Cardiac muscle cell (in vitro differentiated cells and primary cell): ENCODE results near the gene UBR4. TPM values are rescaled to one million over a fixed set of nuclear protein-coding genes. Genes with fewer than 3 reads are reported as not detected.
A peak's percentile ranks its signal among the peaks of the same experiment; 100 is the strongest.

ENCODE experiments used
- DNase-seq, 2 donors: peaks; one replicate each; pipeline versions ENCODE4 v3.0.0 to v3.0.0-alpha.2; 2010 to 2017; ENCODE audit warnings: low read depth in 1 of 2, low spot score in 1 of 2
- H3K27ac ChIP-seq: fragments of 200-600 bp; sonication (generic); 2 replicates; pipeline ENCODE4 v1.5.1; 2016
- H3K27me3 ChIP-seq: fragments of 200-600 bp; sonication (generic); 2 replicates; pipeline ENCODE4 v1.6.0; 2016; ENCODE audit warnings: control low read depth
- H3K36me3 ChIP-seq: fragments of 200-600 bp; sonication (generic); 2 replicates; pipeline ENCODE4 v1.5.1; 2016; ENCODE audit warnings: control low read depth
- H3K4me1 ChIP-seq: fragments of 200-600 bp; sonication (generic); 2 replicates; pipeline ENCODE4 v1.8.1; 2017; ENCODE audit warnings: low read depth, mild to moderate bottlenecking, mixed run types
- H3K4me3 ChIP-seq: fragments of 200-600 bp; sonication (generic); 2 replicates; pipeline ENCODE4 v1.5.1; 2016; ENCODE audit warnings: mild to moderate bottlenecking
- H3K9me3 ChIP-seq: fragments of 200-600 bp; sonication (generic); 2 replicates; pipeline ENCODE4 v1.5.1; 2017; ENCODE audit warnings: low read depth, mild to moderate bottlenecking, control low read depth
- polyA plus RNA-seq: library from polyadenylated mRNA; unstranded; fragments of >200 nt; fragmentation: Nextera tagmentation; extraction: Ambion mirVana; gene quantifications from 2 replicates; pipeline ENCODE4 v1.2.1, GENCODE V29; 2016
- total RNA-seq: library from RNA; depleted of rRNA; stranded (reverse); fragments of >200 nt; gene quantifications from 2 replicates; pipeline ENCODE4 v1.2.3, GENCODE V29; 2016
- TF ChIP-seq, protein P1 (sequence below): IDR thresholded peaks from 2 replicates; pipeline ENCODE4 v1.5.1; 2012; ENCODE audit warnings: low read depth, mild to moderate bottlenecking, low read length

Gene UBR4
- total and polyA plus RNA-seq, 2 experiments from 2014 or later = 76.4 to 206 TPM

DNA sequence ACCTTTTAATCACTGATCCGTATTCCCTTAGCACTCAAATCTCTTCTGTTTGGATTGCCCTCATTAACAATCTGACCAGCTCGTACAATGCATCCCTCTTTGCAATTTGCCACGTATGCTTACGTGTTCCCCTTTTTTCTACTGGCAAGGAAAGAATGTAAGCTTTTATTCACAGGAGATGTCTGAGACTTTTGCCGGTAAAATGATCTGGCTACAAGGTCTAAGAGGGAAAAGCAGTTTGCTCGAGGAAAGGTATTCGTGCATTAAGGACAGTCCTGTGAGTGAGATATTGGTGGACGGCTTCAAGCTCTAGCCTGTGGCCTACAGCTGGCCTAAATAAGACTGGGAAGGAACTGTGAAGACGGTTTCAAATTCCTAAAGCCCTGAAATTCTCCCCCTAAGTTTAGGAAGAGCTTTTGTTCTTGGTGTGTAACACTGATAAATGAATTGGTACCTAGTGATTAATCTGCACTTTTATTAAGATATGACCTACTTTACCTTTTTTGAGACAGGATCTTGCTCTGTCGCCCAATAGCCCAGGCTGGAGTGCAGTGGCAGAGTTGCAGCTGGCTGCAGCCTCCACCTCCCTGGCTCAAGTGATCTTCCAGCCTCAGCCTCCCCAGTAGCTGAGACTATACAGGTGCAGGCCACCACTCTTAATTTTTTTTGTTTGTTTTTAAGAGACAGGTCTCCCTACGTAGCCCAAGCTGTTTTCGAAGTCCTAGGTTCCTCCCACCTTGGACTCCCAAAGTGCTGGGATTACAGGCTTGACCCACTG is 895 bp upstream of the UBR4 start:
- H3K27me3 ChIP-seq = no peaks in the 10 kb centered on the region
- H3K4me3 ChIP-seq = peak overlapping the region; percentile 66
- H3K27ac ChIP-seq = peak overlapping the region; percentile 90
- H3K36me3 ChIP-seq = no peaks in the 10 kb centered on the region
- TF ChIP-seq, protein P1, sequence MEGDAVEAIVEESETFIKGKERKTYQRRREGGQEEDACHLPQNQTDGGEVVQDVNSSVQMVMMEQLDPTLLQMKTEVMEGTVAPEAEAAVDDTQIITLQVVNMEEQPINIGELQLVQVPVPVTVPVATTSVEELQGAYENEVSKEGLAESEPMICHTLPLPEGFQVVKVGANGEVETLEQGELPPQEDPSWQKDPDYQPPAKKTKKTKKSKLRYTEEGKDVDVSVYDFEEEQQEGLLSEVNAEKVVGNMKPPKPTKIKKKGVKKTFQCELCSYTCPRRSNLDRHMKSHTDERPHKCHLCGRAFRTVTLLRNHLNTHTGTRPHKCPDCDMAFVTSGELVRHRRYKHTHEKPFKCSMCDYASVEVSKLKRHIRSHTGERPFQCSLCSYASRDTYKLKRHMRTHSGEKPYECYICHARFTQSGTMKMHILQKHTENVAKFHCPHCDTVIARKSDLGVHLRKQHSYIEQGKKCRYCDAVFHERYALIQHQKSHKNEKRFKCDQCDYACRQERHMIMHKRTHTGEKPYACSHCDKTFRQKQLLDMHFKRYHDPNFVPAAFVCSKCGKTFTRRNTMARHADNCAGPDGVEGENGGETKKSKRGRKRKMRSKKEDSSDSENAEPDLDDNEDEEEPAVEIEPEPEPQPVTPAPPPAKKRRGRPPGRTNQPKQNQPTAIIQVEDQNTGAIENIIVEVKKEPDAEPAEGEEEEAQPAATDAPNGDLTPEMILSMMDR = no peak
- peak; percentile 21 to 28 for DNase-seq
- peaks cover 33% of the 10 kb centered on the region for H3K4me1 ChIP-seq
- H3K9me3 ChIP-seq = no peaks in the 10 kb centered on the region

DNA sequence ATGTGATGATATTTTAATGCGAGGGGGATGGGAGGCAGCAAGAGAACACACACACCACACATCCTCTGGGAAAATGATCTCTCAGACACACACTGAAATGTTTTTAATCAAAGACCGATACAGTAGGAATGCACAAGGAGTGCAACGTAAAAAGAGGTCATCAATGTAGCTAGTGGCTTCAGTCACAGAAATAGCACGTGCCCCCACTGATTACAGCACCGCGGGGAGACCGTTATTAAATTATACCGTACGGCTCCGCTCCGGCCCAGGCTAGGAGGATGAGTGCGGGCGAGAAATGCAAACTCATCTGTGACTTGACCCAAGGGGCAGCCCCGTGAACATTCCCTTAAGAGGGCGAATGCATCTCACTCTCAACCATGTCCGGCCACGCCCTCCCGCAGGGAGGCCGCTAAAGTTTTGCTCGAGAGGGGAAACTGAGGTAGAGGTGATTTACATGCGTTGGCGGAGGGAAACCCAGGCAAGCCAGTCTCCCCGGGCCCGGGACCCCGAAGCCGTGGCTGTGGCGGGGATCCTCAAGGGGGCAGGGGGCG is 552 bp downstream of the UBR4 start:
- peak overlapping the region; percentile 66 for H3K4me3 ChIP-seq
- peak; percentile 49 to 59 for DNase-seq
- no peaks in the 10 kb centered on the region for H3K9me3 ChIP-seq
- peaks cover 39% of the 10 kb centered on the region for H3K4me1 ChIP-seq
- no peaks in the 10 kb centered on the region for H3K27me3 ChIP-seq
- H3K27ac ChIP-seq = peak overlapping the region; percentile 90
- TF ChIP-seq, protein P1 = no peak
- no peaks in the 10 kb centered on the region for H3K36me3 ChIP-seq

DNA sequence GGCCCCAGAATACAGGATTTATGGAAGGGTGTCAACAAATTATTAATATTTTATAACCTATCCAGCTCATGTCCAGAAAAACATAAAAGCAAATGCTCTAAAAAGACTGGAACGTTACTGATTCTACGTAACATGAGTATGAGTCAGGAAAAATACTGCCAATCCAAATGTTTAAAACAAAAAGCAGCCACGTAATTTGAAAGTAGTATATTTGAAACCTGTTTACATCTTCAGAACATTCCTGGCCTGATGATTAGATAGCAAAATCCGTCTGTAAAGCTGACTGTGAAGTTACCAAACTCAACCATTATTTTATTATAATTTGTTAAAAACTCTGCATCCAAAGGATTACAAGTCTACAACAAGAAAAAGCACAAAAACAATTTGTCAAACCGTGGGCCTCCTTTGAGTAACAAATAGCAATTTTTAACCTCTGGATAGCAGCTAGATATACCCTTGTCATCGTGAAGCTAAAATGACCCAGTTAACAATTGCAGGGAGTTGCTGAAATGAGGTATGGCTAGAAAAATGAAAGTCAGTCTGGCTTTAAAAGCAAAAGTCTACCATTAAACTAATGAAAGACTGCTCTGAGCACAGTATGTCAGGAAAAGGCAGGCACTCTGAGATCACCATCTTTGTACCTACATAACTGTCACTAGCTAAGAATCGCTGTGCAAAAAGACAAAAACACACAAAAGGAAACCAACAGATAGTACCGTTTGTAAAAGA is 1.2 kb downstream of the UBR4 start:
- Histone ChIP-seq H3K9me3 (no peaks in the 10 kb centered on the region), H3K36me3 (no peaks in the 10 kb centered on the region), H3K27me3 (no peaks in the 10 kb centered on the region), H3K4me1 (peaks cover 39% of the 10 kb centered on the region), H3K27ac (peak overlapping the region; percentile 90), H3K4me3 (peak overlapping the region; percentile 66)
- TF ChIP-seq, protein P1 = no peak
- DNase-seq = peak in 1 of 2 donors; percentile 49

DNA sequence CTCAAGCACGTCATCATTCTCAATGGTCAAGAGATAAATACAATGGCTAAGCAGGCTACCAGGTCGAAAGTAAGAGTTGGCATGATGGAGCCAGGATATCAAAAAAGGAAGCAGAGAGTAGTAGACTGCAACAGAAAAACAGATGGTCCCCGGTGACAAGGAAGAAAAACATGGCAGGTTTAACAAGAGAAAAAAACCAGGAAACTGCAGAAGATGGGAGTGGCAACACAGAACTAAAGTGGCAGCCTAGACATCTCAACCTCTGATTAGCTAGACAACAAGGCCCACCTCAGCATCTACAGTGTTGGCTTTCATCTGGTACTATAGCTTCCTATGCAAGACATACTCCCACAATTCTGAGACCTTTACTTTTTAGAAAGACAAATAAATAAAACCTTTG is 3.1 kb downstream of the UBR4 start:
- Histone ChIP-seq H3K36me3 (no peaks in the 10 kb centered on the region), H3K27me3 (no peaks in the 10 kb centered on the region), H3K9me3 (no peaks in the 10 kb centered on the region), H3K4me1 (peaks cover 43% of the 10 kb centered on the region), H3K27ac (peak overlapping the region; percentile 52), H3K4me3 (no peak overlapping the region)
- DNase-seq = no peak
- TF ChIP-seq, protein P1 = no peak

DNA sequence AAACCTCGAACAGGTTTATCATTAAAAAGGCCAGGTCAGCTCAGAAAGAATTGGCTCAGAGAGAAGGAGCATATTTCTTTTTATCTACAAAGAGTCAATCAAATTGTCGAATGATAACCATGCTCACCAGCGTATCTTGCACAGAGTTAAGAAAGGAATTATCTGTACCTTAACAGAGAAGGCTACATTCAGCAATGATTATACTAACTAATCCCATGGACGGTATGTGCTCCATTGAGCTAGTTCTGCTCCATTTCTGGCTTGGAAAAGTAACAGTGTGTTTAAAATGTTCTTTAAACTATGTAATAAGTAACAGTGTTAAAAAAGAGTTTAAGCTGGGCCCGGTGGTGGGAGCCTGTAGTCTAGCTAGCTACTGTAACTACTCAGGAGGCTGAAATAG is 4.2 kb downstream of the UBR4 start:
- no peak for DNase-seq
- Histone ChIP-seq H3K4me3 (no peak overlapping the region), H3K36me3 (peaks cover under 1% of the 10 kb centered on the region), H3K9me3 (no peaks in the 10 kb centered on the region), H3K27me3 (no peaks in the 10 kb centered on the region), H3K27ac (peak overlapping the region; percentile 52), H3K4me1 (peaks cover 39% of the 10 kb centered on the region)
- TF ChIP-seq, protein P1 = no peak
